ENCODE data around the gene PRAMEF9. TPM values are rescaled to one million over a fixed set of nuclear protein-coding genes. Genes with fewer than 3 reads are reported as not detected.
A peak's percentile ranks its signal among the peaks of the same experiment; 100 is the strongest.
"Not testable (repeated sequence)": the region's sequence is repeated elsewhere in the genome, so short reads cannot be mapped to it uniquely, and the experiment has no call there.

PRAMEF9 gene
- total and polyA plus RNA-seq, 5 donors from 2014 or later: not detected

- no peaks in the 10 kb centered on the region for H3K36me3 ChIP-seq (ENCODE audit: control insufficient read depth, insufficient read depth, low read length)
- no peak for ATAC-seq (ENCODE audit: low read depth in 2 of 2)
- Mint-ChIP-seq H3K27me3 (peaks cover 4% of the 10 kb centered on the region), H3K36me3 (no peaks in the 10 kb centered on the region), H3K4me3 (no peak overlapping the region), H3K9me3 (peaks cover 0 to 2% (median 0%) of the 10 kb centered on the region in 7 donors), H3K4me1 (no peaks in the 10 kb centered on the region), H3K27ac (no peak overlapping the region)
- no peaks in the 10 kb centered on the region for H3K4me1 ChIP-seq (ENCODE audit: control insufficient read depth, insufficient read depth, low read length, poor library complexity, severe bottlenecking)
- H3K9me3 ChIP-seq (ENCODE audit: control insufficient read depth in 2 of 2, low read length in 2 of 2): no peaks in the 10 kb centered on the region
- DNase-seq: no peak
- no peak overlapping the region for H3K4me3 ChIP-seq (ENCODE audit: low read depth, low read length)
- H3K27me3 ChIP-seq (ENCODE audit: control insufficient read depth, insufficient read depth, low read length): peaks cover 2% of the 10 kb centered on the region
- no peak overlapping the region for H3K27ac ChIP-seq (ENCODE audit: insufficient read depth, low read length, poor library complexity, severe bottlenecking)
These were observed 52.9 kb downstream of the PRAMEF9 start for GRCh38 chr1:13224480-13225060.

- DNase-seq; H3K9me3 Mint-ChIP-seq; H3K9me3 ChIP-seq (ENCODE audit: control insufficient read depth in 2 of 2, low read length in 2 of 2); ATAC-seq (ENCODE audit: low read depth in 2 of 2); H3K36me3 ChIP-seq (ENCODE audit: control insufficient read depth, insufficient read depth, low read length); H3K4me1 ChIP-seq (ENCODE audit: control insufficient read depth, insufficient read depth, low read length, poor library complexity, severe bottlenecking); H3K27me3 ChIP-seq (ENCODE audit: control insufficient read depth, insufficient read depth, low read length); H3K27ac ChIP-seq (ENCODE audit: insufficient read depth, low read length, poor library complexity, severe bottlenecking); H3K4me1 Mint-ChIP-seq; H3K4me3 Mint-ChIP-seq; H3K36me3 Mint-ChIP-seq; H3K27me3 Mint-ChIP-seq; H3K4me3 ChIP-seq (ENCODE audit: low read depth, low read length): not testable (repeated sequence)
- peak within 1 kb of the TSS in 1 of 3 donors; percentile 89 for H3K27ac Mint-ChIP-seq
These were observed 54.1 kb downstream of the PRAMEF9 start, which contains the start of gene PRAMEF18 for GRCh38 chr1:13225675-13226204. TSS of gene PRAMEF18 (minus strand) at chr1:13226154. CDS start at chr1:13226106, 48 bp downstream.

GRCh38 chr1:13227271-13228055 lies 55.8 kb downstream of the PRAMEF9 start:
- not testable (repeated sequence) for H3K4me1 ChIP-seq (ENCODE audit: control insufficient read depth, insufficient read depth, low read length, poor library complexity, severe bottlenecking); H3K36me3 Mint-ChIP-seq; H3K9me3 Mint-ChIP-seq; DNase-seq; H3K36me3 ChIP-seq (ENCODE audit: control insufficient read depth, insufficient read depth, low read length); H3K27me3 Mint-ChIP-seq; H3K4me1 Mint-ChIP-seq; ATAC-seq (ENCODE audit: low read depth in 2 of 2); H3K27ac ChIP-seq (ENCODE audit: insufficient read depth, low read length, poor library complexity, severe bottlenecking); H3K4me3 ChIP-seq (ENCODE audit: low read depth, low read length); H3K27me3 ChIP-seq (ENCODE audit: control insufficient read depth, insufficient read depth, low read length); H3K4me3 Mint-ChIP-seq; H3K9me3 ChIP-seq (ENCODE audit: control insufficient read depth in 2 of 2, low read length in 2 of 2); H3K27ac Mint-ChIP-seq

GRCh38 chr1:13228343-13228781 lies 56.7 kb downstream of the PRAMEF9 start:
- Histone ChIP-seq H3K4me3 (ENCODE audit: low read depth, low read length) (no peak overlapping the region), H3K27ac (ENCODE audit: insufficient read depth, low read length, poor library complexity, severe bottlenecking) (no peak overlapping the region), H3K36me3 (ENCODE audit: control insufficient read depth, insufficient read depth, low read length) (no peaks in the 10 kb centered on the region), H3K27me3 (ENCODE audit: control insufficient read depth, insufficient read depth, low read length) (peaks cover 2% of the 10 kb centered on the region), H3K9me3 (ENCODE audit: control insufficient read depth in 2 of 2, low read length in 2 of 2) (no peaks in the 10 kb centered on the region), H3K4me1 (ENCODE audit: control insufficient read depth, insufficient read depth, low read length, poor library complexity, severe bottlenecking) (no peaks in the 10 kb centered on the region)
- DNase-seq: peak in 2 of 3 donors; percentile 6 to 20
- no peak for ATAC-seq (ENCODE audit: low read depth in 2 of 2)
- Mint-ChIP-seq H3K4me3 (no peak overlapping the region), H3K9me3 (peaks cover 0 to 2% (median 0%) of the 10 kb centered on the region in 7 donors), H3K27me3 (peaks cover 8% of the 10 kb centered on the region), H3K4me1 (no peaks in the 10 kb centered on the region), H3K27ac (no peak overlapping the region), H3K36me3 (no peaks in the 10 kb centered on the region)

Other genes with a start within 250 kb of the PRAMEF9 start
- not detected for gene PRAMEF6, start 224.3 kb upstream of the PRAMEF9 start, total RNA-seq
- not detected for gene PRAMEF6, start 224.3 kb upstream of the PRAMEF9 start, polyA plus RNA-seq
- gene PRAMEF27, start 115.3 kb upstream of the PRAMEF9 start, total RNA-seq: not detected
- gene PRAMEF27, start 115.3 kb upstream of the PRAMEF9 start, polyA plus RNA-seq: not detected
- gene HNRNPCL3, start 111.1 kb upstream of the PRAMEF9 start, total RNA-seq: not detected
- not detected for gene HNRNPCL3, start 111.1 kb upstream of the PRAMEF9 start, polyA plus RNA-seq
- not detected for gene PRAMEF25, start 101.1 kb upstream of the PRAMEF9 start, total RNA-seq
- not detected for gene PRAMEF25, start 101.1 kb upstream of the PRAMEF9 start, polyA plus RNA-seq
- not detected for gene HNRNPCL2, start 55.0 kb upstream of the PRAMEF9 start, total RNA-seq
- gene HNRNPCL2, start 55.0 kb upstream of the PRAMEF9 start, polyA plus RNA-seq: not detected
- not detected for gene PRAMEF26, start 15.8 kb upstream of the PRAMEF9 start, total RNA-seq
- not detected for gene PRAMEF26, start 15.8 kb upstream of the PRAMEF9 start, polyA plus RNA-seq
- gene HNRNPCL4, start 6.2 kb upstream of the PRAMEF9 start, total RNA-seq: not detected
- gene HNRNPCL4, start 6.2 kb upstream of the PRAMEF9 start, polyA plus RNA-seq: not detected
- not detected for gene PRAMEF13, start 29.6 kb downstream of the PRAMEF9 start, total RNA-seq
- not detected for gene PRAMEF13, start 29.6 kb downstream of the PRAMEF9 start, polyA plus RNA-seq
- not detected for gene PRAMEF18, start 54.3 kb downstream of the PRAMEF9 start, total RNA-seq
- gene PRAMEF18, start 54.3 kb downstream of the PRAMEF9 start, polyA plus RNA-seq: not detected
- not detected for gene PRAMEF5, start 82.3 kb downstream of the PRAMEF9 start, total RNA-seq
- not detected for gene PRAMEF5, start 82.3 kb downstream of the PRAMEF9 start, polyA plus RNA-seq
- gene PRAMEF8, start 113.3 kb downstream of the PRAMEF9 start, total RNA-seq: not detected
- not detected for gene PRAMEF8, start 113.3 kb downstream of the PRAMEF9 start, polyA plus RNA-seq
- not detected for gene PRAMEF33, start 131.7 kb downstream of the PRAMEF9 start, total RNA-seq
- not detected for gene PRAMEF33, start 131.7 kb downstream of the PRAMEF9 start, polyA plus RNA-seq
- gene PRAMEF15, start 143.7 kb downstream of the PRAMEF9 start, total RNA-seq: not detected
- gene PRAMEF15, start 143.7 kb downstream of the PRAMEF9 start, polyA plus RNA-seq: not detected
- gene PRAMEF14, start 175.3 kb downstream of the PRAMEF9 start, total RNA-seq: not detected
- not detected for gene PRAMEF14, start 175.3 kb downstream of the PRAMEF9 start, polyA plus RNA-seq
- gene PRAMEF19, start 200.1 kb downstream of the PRAMEF9 start, total RNA-seq: not detected
- not detected for gene PRAMEF19, start 200.1 kb downstream of the PRAMEF9 start, polyA plus RNA-seq
- gene PRAMEF17, start 217.8 kb downstream of the PRAMEF9 start, total RNA-seq: not detected
- gene PRAMEF17, start 217.8 kb downstream of the PRAMEF9 start, polyA plus RNA-seq: not detected
- gene PRAMEF20, start 238.6 kb downstream of the PRAMEF9 start, total RNA-seq: not detected
- not detected for gene PRAMEF20, start 238.6 kb downstream of the PRAMEF9 start, polyA plus RNA-seq